A549 (cell line): Measurements from ENCODE around the gene ELAPOR1. TPM values are rescaled to one million over a fixed set of nuclear protein-coding genes. Genes with fewer than 3 reads are reported as not detected.

Source experiments
- ATAC-seq, 2 experiments: fragments of 200-7000 bp in 1 of 2; fragments of >200 bp in 1 of 2; cut with Nextera tagmentation in 1 of 2; cut with Tn5 transposase in 1 of 2; 3 replicates each; pipeline versions ENCODE4 v1.8.0 to v1.9.1; 2018 to 2020; ENCODE audit warnings: mild to moderate bottlenecking in 1 of 2, moderate library complexity in 1 of 2
- CTCF ChIA-PET: fragments of 300-600 bp; sonication (Branson Sonifier 250); formaldehyde crosslinking; extraction: SDS; loops from one replicate; lab custom pipeline; 2021; ENCODE audit warnings: antibody characterized with exemption, inconsistent platforms; lab: Yijun Ruan, JAX
- POLR2A ChIA-PET: fragments of 350-600 bp; formaldehyde crosslinking; extraction: SDS; loops from one replicate; lab custom pipeline; 2021; ENCODE audit warnings: antibody characterized with exemption, inconsistent platforms; lab: Yijun Ruan, JAX
- DNase-seq, 2 experiments: peaks; one replicate each; pipeline versions ENCODE4 v3.0.0 to v3.0.0-alpha.2; 2011 to 2016; ENCODE audit warnings: low read depth in 1 of 2, low spot score in 1 of 2
- FAIRE-seq: peaks from 2 replicates; lab custom pipeline; 2011; peaks lifted over from hg19 to GRCh38; lab: Jason Lieb, UNC
- H3K27ac ChIP-seq, 2 experiments: fragments of >200 bp; sonication (Bioruptor Twin); formaldehyde crosslinking; 3 replicates each; pipeline ENCODE4 v1.5.1; 2016 to 2017
- H3K4me1 ChIP-seq: fragments of >200 bp; sonication (Bioruptor Twin); formaldehyde crosslinking; 3 replicates; pipeline ENCODE4 v1.6.1; 2016
- H3K4me2 ChIP-seq: fragments of >200 bp; sonication (Bioruptor Twin); formaldehyde crosslinking; 3 replicates; pipeline ENCODE4 v1.6.1; 2016
- H3K4me3 ChIP-seq: fragments of >200 bp; sonication (Bioruptor Twin); formaldehyde crosslinking; 3 replicates; pipeline ENCODE4 v1.5.1; 2016
- H3K9me3 ChIP-seq: fragments of >200 bp; sonication (Bioruptor Twin); formaldehyde crosslinking; 3 replicates; pipeline ENCODE4 v1.6.1; 2016
- ATOH8 ChIP-seq: fragments of 250-450 bp; sonication (Bioruptor Pico); IDR thresholded peaks from 2 replicates; pipeline ENCODE4 v1.5.0; 2020; ENCODE audit warnings: low read depth, mild to moderate bottlenecking, moderate library complexity
- BCL3 ChIP-seq: fragments of >200 bp; sonication (Bioruptor Twin); formaldehyde crosslinking; IDR thresholded peaks from 3 replicates; pipeline ENCODE4 v1.6.1; 2016
- CBX2 ChIP-seq: fragments of 200-600 bp; sonication (generic); IDR thresholded peaks from 2 replicates; pipeline ENCODE4 v1.6.1; 2016; ENCODE audit warnings: low read depth, mild to moderate bottlenecking, borderline replicate concordance
- CBX8 ChIP-seq: fragments of 200-600 bp; sonication (generic); IDR thresholded peaks from 2 replicates; pipeline ENCODE4 v1.6.1; 2016
- CHD2 ChIP-seq: fragments of 150-350 bp; IDR thresholded peaks from 2 replicates; pipeline ENCODE4 v1.6.1; 2014; ENCODE audit warnings: low read length; ENCODE audit not compliant: partially characterized antibody
- E2F6 ChIP-seq: IDR thresholded peaks from 2 replicates; pipeline ENCODE4 v1.6.1; 2012; ENCODE audit warnings: low read depth, borderline replicate concordance
- ELK1 ChIP-seq: fragments of 150-350 bp; IDR thresholded peaks from 2 replicates; pipeline ENCODE4 v1.6.1; 2014; ENCODE audit warnings: low read depth, mild to moderate bottlenecking, low read length
- ESRRA ChIP-seq: fragments of 150-350 bp; IDR thresholded peaks from 2 replicates; pipeline ENCODE4 v1.6.1; 2014; ENCODE audit warnings: mild to moderate bottlenecking, low read length, borderline replicate concordance
- FOSB ChIP-seq: fragments of 250-450 bp; sonication (Bioruptor Pico); IDR thresholded peaks from 2 replicates; pipeline ENCODE4 v1.5.0; 2020; ENCODE audit warnings: mild to moderate bottlenecking, moderate library complexity
- GATA3 ChIP-seq: IDR thresholded peaks from 2 replicates; pipeline ENCODE4 v1.6.1; 2012; ENCODE audit warnings: borderline replicate concordance
- HEYL ChIP-seq: fragments of 250-450 bp; sonication (Bioruptor Pico); IDR thresholded peaks from 2 replicates; pipeline ENCODE4 v1.8.0; 2021; ENCODE audit warnings: mild to moderate bottlenecking, moderate library complexity
- JUN ChIP-seq, 2 experiments: fragments of >200 bp; sonication (Bioruptor Twin); formaldehyde crosslinking; IDR thresholded peaks; 2 replicates in 1 of 2; 3 replicates in 1 of 2; pipeline ENCODE4 v1.6.1; 2016 to 2017
- NPAS2 ChIP-seq: fragments of 250-450 bp; sonication (Bioruptor Pico); IDR thresholded peaks from 2 replicates; pipeline ENCODE4 v1.8.0; 2022; ENCODE audit warnings: mild to moderate bottlenecking, moderate library complexity, borderline replicate concordance
- PBX3 ChIP-seq: IDR thresholded peaks from 2 replicates; pipeline ENCODE4 v1.6.1; 2012
- PHF8 ChIP-seq: fragments of 200-600 bp; sonication (generic); IDR thresholded peaks from 2 replicates; pipeline ENCODE4 v1.6.1; 2016; ENCODE audit warnings: low read depth, mild to moderate bottlenecking, antibody characterized with exemption, moderate library complexity, borderline replicate concordance
- POLR2A ChIP-seq: IDR thresholded peaks from 2 replicates; pipeline ENCODE4 v1.6.1; 2012; ENCODE audit warnings: mild to moderate bottlenecking, low read length
- POLR2AphosphoS2 ChIP-seq: conservative IDR thresholded peaks from 2 replicates; pipeline ENCODE4 v1.6.1; 2012; ENCODE audit warnings: low read length, improper control_type of control experiment, inconsistent platforms
- RARB ChIP-seq: fragments of 250-450 bp; sonication (Bioruptor Pico); IDR thresholded peaks from 2 replicates; pipeline ENCODE4 v1.8.0; 2021; ENCODE audit warnings: mild to moderate bottlenecking, moderate library complexity
- SMC3 ChIP-seq: fragments of >200 bp; sonication (Bioruptor Twin); formaldehyde crosslinking; IDR thresholded peaks from 3 replicates; pipeline ENCODE4 v1.6.1; 2018; ENCODE audit warnings: inconsistent platforms
- SREBF2 ChIP-seq: fragments of 450-650 bp; IDR thresholded peaks from 2 replicates; pipeline ENCODE4 v1.6.1; 2014; ENCODE audit warnings: mild to moderate bottlenecking, moderate library complexity
- TP53 ChIP-seq: fragments of 250-450 bp; sonication (Bioruptor Pico); IDR thresholded peaks from 2 replicates; pipeline ENCODE4 v1.5.0; 2021; ENCODE audit warnings: mild to moderate bottlenecking, moderate library complexity
- USF2 ChIP-seq: fragments of 450-650 bp; IDR thresholded peaks from 2 replicates; pipeline ENCODE4 v1.6.1; 2014; ENCODE audit warnings: antibody characterized with exemption
- ZC3H11A ChIP-seq: fragments of 450-650 bp; IDR thresholded peaks from 2 replicates; pipeline ENCODE4 v1.6.1; 2014; ENCODE audit warnings: antibody characterized with exemption, mild to moderate bottlenecking
- WGBS: methylation state at CpG from one replicate; pipeline ENCODE4 v1.1.6; 2017; ENCODE audit errors: missing lambda C conversion rate; 5-methylcytosine and 5-hydroxymethylcytosine counted together
- polyA plus RNA-seq, 4 experiments: library from polyadenylated mRNA; depleted of rRNA in 3 of 4; stranded (reverse); fragments of >200 nt; fragmentation: RNase III in 1 of 4; extraction: RNeasy Plus Mini Kit Qiagen cat#74134 plus additional on column Dnase treatment in 1 of 4; gene quantifications; 2 replicates in 3 of 4; 3 replicates in 1 of 4; pipeline ENCODE4 v1.2.3, GENCODE V29; 2011 to 2017

The ELAPOR1 gene
- polyA plus RNA-seq, 2 of the 4 experiments (the other 2 are of a cell fraction) = 0.37 to 0.56 TPM

GRCh38 chr1:109095631-109096030, 18.3 kb upstream of the ELAPOR1 start (continued):
- no peak for TF ChIP-seq ATOH8 (CRISPR knock-in tag)
- TF ChIP-seq SMC3 = no peak
- TF ChIP-seq E2F6 = no peak
- TF ChIP-seq ESRRA = no peak
- TF ChIP-seq, all 56 proteins: peak for 0

GRCh38 chr1:109096120-109096519, 17.8 kb upstream of the ELAPOR1 start:
- H3K27ac ChIP-seq = no peak overlapping the region
- H3K4me2 ChIP-seq = no peak overlapping the region
- H3K4me1 ChIP-seq = peaks cover 15% of the 10 kb centered on the region
- no peak for ATAC-seq
- no peak for TF ChIP-seq CBX8
- TF ChIP-seq ESRRA = no peak
- TF ChIP-seq SREBF2 = no peak
- no peak for TF ChIP-seq JUN (IDR thresholded peaks at IDR 0.05)
- no peak for TF ChIP-seq GATA3
- TF ChIP-seq BCL3 = no peak
- no peak for TF ChIP-seq CBX2
- FAIRE-seq = no peak
- no peaks in the 10 kb centered on the region for H3K9me3 ChIP-seq
- 52% methylated on average over 1 of the region's 1 CpG for WGBS
- no peak for DNase-seq
- ChIA-PET CTCF (interaction anchor here (1.0 to 1.7 kb wide), 3 partner anchors 9 to 16 kb away, joined by 3 to 6 read pairs (median 3); a partner anchor contains a TSS), POLR2A (no interaction called here)
- no peak overlapping the region for H3K4me3 ChIP-seq

- Histone ChIP-seq H3K4me3 (peak overlapping the region; percentile 93), H3K27ac (peak overlapping the region; percentile 93 to 94), H3K4me1 (peaks cover 9% of the 10 kb centered on the region), H3K4me2 (peak overlapping the region; percentile 76), H3K9me3 (no peaks in the 10 kb centered on the region)
- ATAC-seq = peak; percentile 97 to 98
- POLR2A ChIA-PET = interaction anchor here (0.5 to 2.5 kb wide), 19 partner anchors 8 to 365 kb away, joined by 3 to 51 read pairs (median 5); partner anchors contain the start of genes CLCC1, SARS1, TAF13 and TMEM167B
- WGBS = 2% methylated on average over 60 of the region's 77 CpGs
- no peak for FAIRE-seq
- DNase-seq = peak; percentile 80 to 97
- CTCF ChIA-PET = interaction anchor here (0.6 to 3.9 kb wide), 36 partner anchors 9 to 446 kb away, joined by 3 to 50 read pairs (median 4); partner anchors contain the start of genes TAF13 and TMEM167B
- no peak for TF ChIP-seq USF2
- no peak for TF ChIP-seq POLR2AphosphoS2
- TF ChIP-seq GATA3 = no peak; the same call in 1 of the 2 replicates
- peak; percentile 69; the same call in 1 of the 2 replicates for TF ChIP-seq PBX3
- TF ChIP-seq HEYL (CRISPR knock-in tag) = no peak
- no peak for TF ChIP-seq TP53 (CRISPR knock-in tag)
- TF ChIP-seq FOSB (CRISPR knock-in tag) = no peak; the same call in 1 of the 2 replicates
- 0 out of 2 replicates have a peak, but pooled peaks have one; percentile 36 for TF ChIP-seq RARB (CRISPR knock-in tag)
- peak; percentile 33; the same call in 1 of the 2 replicates for TF ChIP-seq ATOH8 (CRISPR knock-in tag)
- no peak for TF ChIP-seq NPAS2
- TF ChIP-seq ELK1 = no peak
- TF ChIP-seq CHD2 = no peak
- no peak for TF ChIP-seq ZC3H11A
- peak; percentile 78 for TF ChIP-seq PHF8
- peak; percentile 98 for TF ChIP-seq POLR2A
Measured at GRCh38 chr1:109099938-109100773, 13.8 kb upstream of the ELAPOR1 start.
